GM12878 (cell line): Measurements from ENCODE around the gene SH2D3A. TPM values are rescaled to one million over a fixed set of nuclear protein-coding genes. Genes with fewer than 3 reads are reported as not detected.

Experiments used
- ATAC-seq: fragments of 200-7000 bp; cut with Tn5 transposase; 3 replicates; pipeline ENCODE4 v1.9.1; 2020; ENCODE audit warnings: mild to moderate bottlenecking, moderate library complexity
- BruUV-seq: library from RNA; stranded (reverse); fragments of 400-500 nt; replicated peaks from 2 replicates; lab custom pipeline; 2021; lab: Mats Ljungman, UMichigan
- CTCF ChIA-PET: fragments of 300-600 bp; sonication (Branson Sonifier 250); formaldehyde crosslinking; extraction: SDS; loops from one replicate; lab custom pipeline; 2021; ENCODE audit warnings: inconsistent platforms; lab: Yijun Ruan, JAX
- POLR2A ChIA-PET: fragments of 350-600 bp; formaldehyde crosslinking; extraction: SDS; loops from one replicate; lab custom pipeline; 2021; ENCODE audit warnings: inconsistent platforms; lab: Charles Lee
- RAD21 ChIA-PET: fragments of 300-600 bp; sonication (Branson Sonifier 250); formaldehyde crosslinking; loops from one replicate; lab custom pipeline; 2023; ENCODE audit warnings: antibody characterized with exemption; ENCODE audit not compliant: unreplicated experiment; lab: Charles Lee
- SMC1A ChIA-PET: fragments of 300-600 bp; sonication (Branson Sonifier 250); formaldehyde crosslinking; loops from one replicate; lab custom pipeline; 2023; ENCODE audit not compliant: unreplicated experiment, uncharacterized antibody; lab: Charles Lee
- DNase-seq: peaks from one replicate; pipeline ENCODE4 v3.0.0-alpha.2; 2011; ENCODE audit warnings: low read depth, low spot score
- FAIRE-seq: peaks from 3 replicates; lab custom pipeline; 2011; peaks lifted over from hg19 to GRCh38; lab: Jason Lieb, UNC
- H2AFZ ChIP-seq: 2 replicates; pipeline ENCODE4 v1.6.0; 2011; ENCODE audit warnings: low read depth, low read length, control low read depth; ENCODE audit not compliant: control insufficient read depth
- H3K27ac ChIP-seq: 2 replicates; pipeline ENCODE4 v1.5.1; 2011; ENCODE audit warnings: control low read depth; ENCODE audit not compliant: control insufficient read depth, insufficient read depth
- H3K27me3 ChIP-seq, 2 experiments: replicated peaks in 1 of 2; 2 replicates each; pipeline versions ENCODE4 v1.6.0 to v1.6.1; 2011; ENCODE audit warnings: low read length in 1 of 2; ENCODE audit not compliant: control insufficient read depth in 2 of 2, insufficient read depth in 2 of 2
- H3K36me3 ChIP-seq, 2 experiments: 2 replicates each; pipeline ENCODE4 v1.5.1; 2011; ENCODE audit warnings: low read length in 1 of 2; ENCODE audit not compliant: control insufficient read depth in 2 of 2, insufficient read depth in 2 of 2
- H3K4me1 ChIP-seq: 2 replicates; pipeline ENCODE4 v1.6.1; 2011; ENCODE audit warnings: mild to moderate bottlenecking, low read length, moderate library complexity, mixed read lengths; ENCODE audit not compliant: control insufficient read depth, insufficient read depth
- H3K4me2 ChIP-seq: 2 replicates; pipeline ENCODE4 v1.6.0; 2011; ENCODE audit warnings: control low read depth; ENCODE audit not compliant: control insufficient read depth, insufficient read depth
- H3K4me3 ChIP-seq: fragments of 200-600 bp; sonication (generic); 2 replicates; pipeline ENCODE4 v1.5.1; 2016
- H3K79me2 ChIP-seq: 2 replicates; pipeline ENCODE4 v1.6.0; 2011; ENCODE audit warnings: low read length; ENCODE audit not compliant: control insufficient read depth, insufficient read depth
- H3K9ac ChIP-seq: 2 replicates; pipeline ENCODE4 v1.8.0; 2011; ENCODE audit warnings: low read length, control low read depth, mixed read lengths; ENCODE audit not compliant: control insufficient read depth, insufficient read depth
- H3K9me3 ChIP-seq: replicated peaks from 3 replicates; pipeline ENCODE4 v1.5.1; 2011; ENCODE audit warnings: mild to moderate bottlenecking, low read length; ENCODE audit not compliant: control insufficient read depth, insufficient read depth
- H4K20me1 ChIP-seq: 2 replicates; pipeline ENCODE4 v1.6.0; 2011; ENCODE audit not compliant: control insufficient read depth, insufficient read depth
- CEBPB ChIP-seq, 2 experiments: fragments of 150-350 bp in 1 of 2; IDR thresholded peaks; 2 replicates each; pipeline ENCODE4 v1.6.1; 2012 to 2014; ENCODE audit warnings: low read depth in 2 of 2, low read length in 2 of 2, borderline replicate concordance in 1 of 2, inconsistent platforms in 1 of 2
- CHD4 ChIP-seq: fragments of 200-600 bp; sonication (generic); IDR thresholded peaks from 2 replicates; pipeline ENCODE4 v1.6.1; 2016; ENCODE audit warnings: mild to moderate bottlenecking
- DPF2 ChIP-seq: fragments of 450-650 bp; IDR thresholded peaks from 2 replicates; pipeline ENCODE4 v1.6.1; 2017; ENCODE audit warnings: mild to moderate bottlenecking
- EGR1 ChIP-seq, 2 experiments: IDR thresholded peaks; 1 replicate in 1 of 2; 2 replicates in 1 of 2; pipeline ENCODE4 v1.6.1; 2011 to 2012; ENCODE audit warnings: low read depth in 2 of 2, low read length in 2 of 2, borderline replicate concordance in 1 of 2, mild to moderate bottlenecking in 1 of 2, moderate library complexity in 1 of 2
- FOS ChIP-seq: IDR thresholded peaks from 3 replicates; pipeline ENCODE4 v1.6.1; 2011; ENCODE audit warnings: borderline replicate concordance; ENCODE audit not compliant: insufficient read length; ENCODE audit errors: extremely low read depth
- FOXK2 ChIP-seq: fragments of 450-650 bp; IDR thresholded peaks from 2 replicates; pipeline ENCODE4 v1.6.1; 2017; ENCODE audit warnings: mild to moderate bottlenecking, moderate library complexity
- HDGF ChIP-seq: fragments of 450-650 bp; IDR thresholded peaks from 2 replicates; pipeline ENCODE4 v1.6.1; 2016; ENCODE audit warnings: antibody characterized with exemption
- HSF1 ChIP-seq: fragments of 150-350 bp; IDR thresholded peaks from 2 replicates; pipeline ENCODE4 v1.6.1; 2014; ENCODE audit warnings: mild to moderate bottlenecking, low read depth, low read length
- IRF4 ChIP-seq: IDR thresholded peaks from 2 replicates; pipeline ENCODE4 v1.6.1; 2011; ENCODE audit warnings: low read depth, low read length
- KLF5 ChIP-seq: fragments of 450-650 bp; IDR thresholded peaks from 2 replicates; pipeline ENCODE4 v1.6.1; 2014; ENCODE audit warnings: mild to moderate bottlenecking; ENCODE audit not compliant: partially characterized antibody
- MEF2B ChIP-seq: fragments of 450-650 bp; IDR thresholded peaks from 2 replicates; pipeline ENCODE4 v1.6.1; 2018; ENCODE audit warnings: mild to moderate bottlenecking, moderate library complexity; ENCODE audit not compliant: partially characterized antibody, poor library complexity, severe bottlenecking
- NKRF ChIP-seq: fragments of 450-650 bp; conservative IDR thresholded peaks from 2 replicates; pipeline ENCODE4 v1.6.1; 2017; ENCODE audit warnings: mild to moderate bottlenecking, moderate library complexity
- WRNIP1 ChIP-seq: IDR thresholded peaks from 2 replicates; pipeline ENCODE4 v1.6.1; 2011; ENCODE audit warnings: low read depth, low read length, improper control_type of control experiment, borderline replicate concordance
- ZNF207 ChIP-seq: fragments of 450-650 bp; IDR thresholded peaks from 2 replicates; pipeline ENCODE4 v1.6.1; 2014; ENCODE audit warnings: antibody characterized with exemption, mild to moderate bottlenecking, borderline replicate concordance
- ZNF274 ChIP-seq: IDR thresholded peaks from one replicate; pipeline ENCODE4 v1.8.0; 2011; ENCODE audit not compliant: insufficient read length, insufficient read depth
- WGBS: methylation state at CpG from one replicate; pipeline ENCODE4 v1.1.6; 2016; ENCODE audit warnings: low lambda C conversion rate; ENCODE audit not compliant: insufficient replicate concordance, insufficient coverage; ENCODE audit errors: missing lambda C conversion rate; 5-methylcytosine and 5-hydroxymethylcytosine counted together
- in situ Hi-C: fragments of 300-500 bp; cut with MboI; formaldehyde crosslinking; loops from 9 replicates; pipeline ENCODE4 v1.14.3; 2018; ENCODE audit warnings: mixed read lengths
- intact Hi-C: fragments of 100-400 bp; cut with micrococcal nuclease; formaldehyde crosslinking; loops from one replicate; pipeline ENCODE4 v1.14.2; 2022; ENCODE audit not compliant: unreplicated experiment
- polyA plus RNA-seq, 11 experiments: library from polyadenylated mRNA; depleted of rRNA in 4 of 11; unstranded in 6 of 11; stranded (reverse) in 5 of 11; fragments of >200 nt; fragmentation: Nextera tagmentation in 4 of 11; fragmentation: Illumina TruSeq in 1 of 11; extraction: Ambion mirVana in 4 of 11; extraction: Trizol in 1 of 11; gene quantifications; 1 replicate in 1 of 11; 2 replicates in 10 of 11; pipeline versions ENCODE4 v1.2.1 to v1.2.3, GENCODE V29; 2011 to 2016; ENCODE audit warnings: inconsistent platforms in 2 of 11, missing spikeins in 2 of 11, low read depth in 1 of 11
- total RNA-seq, 4 experiments: library from RNA; depleted of rRNA in 3 of 4; stranded (reverse); fragments of >200 nt in 3 of 4; fragmentation: Illumina TruSeq in 1 of 4; extraction: Trizol in 1 of 4; gene quantifications; 2 replicates each; pipeline versions ENCODE4 v1.2.1 to v1.2.3, GENCODE V29; 2013 to 2021
- TF ChIP-seq, protein P1 (sequence below): fragments of 450-650 bp; IDR thresholded peaks from 2 replicates; pipeline ENCODE4 v1.6.1; 2017; ENCODE audit warnings: mild to moderate bottlenecking

Gene SH2D3A
- total and polyA plus RNA-seq, 10 of the 15 experiments (the other 5 are each of a cell fraction or from before 2014, with no cell fraction given): 0.77 to 24.4 (median 9.5) TPM

- WGBS: 84% methylated on average over 16 of the region's 16 CpGs
- TF ChIP-seq FOXK2 (no peak), CEBPB (IDR thresholded peaks at IDR 0.05; ENCODE audit: borderline replicate concordance in 1 of 2, low read depth in 2 of 2, low read length in 2 of 2) (no peak), IRF4 (no peak), MEF2B (no peak), HDGF (no peak), HSF1 (no peak), ZNF274 (no peak), NKRF (no peak), EGR1 (IDR thresholded peaks at IDR 0.05; ENCODE audit: borderline replicate concordance in 1 of 2, low read depth in 2 of 2, low read length in 2 of 2) (no peak), FOS (no peak), WRNIP1 (no peak), DPF2 (no peak), KLF5 (no peak), CHD4 (no peak), ZNF207 (no peak)
- TF ChIP-seq, protein P1, sequence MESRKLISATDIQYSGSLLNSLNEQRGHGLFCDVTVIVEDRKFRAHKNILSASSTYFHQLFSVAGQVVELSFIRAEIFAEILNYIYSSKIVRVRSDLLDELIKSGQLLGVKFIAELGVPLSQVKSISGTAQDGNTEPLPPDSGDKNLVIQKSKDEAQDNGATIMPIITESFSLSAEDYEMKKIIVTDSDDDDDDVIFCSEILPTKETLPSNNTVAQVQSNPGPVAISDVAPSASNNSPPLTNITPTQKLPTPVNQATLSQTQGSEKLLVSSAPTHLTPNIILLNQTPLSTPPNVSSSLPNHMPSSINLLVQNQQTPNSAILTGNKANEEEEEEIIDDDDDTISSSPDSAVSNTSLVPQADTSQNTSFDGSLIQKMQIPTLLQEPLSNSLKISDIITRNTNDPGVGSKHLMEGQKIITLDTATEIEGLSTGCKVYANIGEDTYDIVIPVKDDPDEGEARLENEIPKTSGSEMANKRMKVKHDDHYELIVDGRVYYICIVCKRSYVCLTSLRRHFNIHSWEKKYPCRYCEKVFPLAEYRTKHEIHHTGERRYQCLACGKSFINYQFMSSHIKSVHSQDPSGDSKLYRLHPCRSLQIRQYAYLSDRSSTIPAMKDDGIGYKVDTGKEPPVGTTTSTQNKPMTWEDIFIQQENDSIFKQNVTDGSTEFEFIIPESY: no peak
These were observed 41.6 kb downstream of the SH2D3A start for GRCh38 chr19:6725513-6726231.

More at GRCh38 chr19:6725513-6726231, 41.6 kb downstream of the SH2D3A start:
- no peak overlapping the region for H3K4me3 ChIP-seq
- H3K27ac ChIP-seq: no peak overlapping the region
- intact Hi-C loops (no loop called here), in situ Hi-C loops (no loop called here)
- no peak overlapping the region for H2AFZ ChIP-seq
- H3K36me3 ChIP-seq: no peaks in the 10 kb centered on the region
- ChIA-PET POLR2A (interaction anchor here (1.2 kb wide), 1 partner anchor 138 kb away, joined by 4 read pairs; no protein-coding TSS in a partner anchor), SMC1A (interaction anchor here (0.9 to 1.6 kb wide), 4 partner anchors 10 to 138 kb away, joined by 3 to 5 read pairs (median 3); no protein-coding TSS in a partner anchor), CTCF (interaction anchor here (0.9 to 1.7 kb wide), 4 partner anchors 11 to 138 kb away, joined by 3 to 6 read pairs (median 4); partner anchors contain the start of gene GPR108), RAD21 (no interaction called here)
- no peaks in the 10 kb centered on the region for H3K79me2 ChIP-seq
- BruUV-seq: no TSS peak
- FAIRE-seq (no peak), ATAC-seq (no peak), DNase-seq (no peak)
- H3K9me3 ChIP-seq: no peaks in the 10 kb centered on the region
- H3K4me1 ChIP-seq: peaks cover 39% of the 10 kb centered on the region
- H3K9ac ChIP-seq: no peak overlapping the region
- no peaks in the 10 kb centered on the region for H4K20me1 ChIP-seq
- H3K4me2 ChIP-seq: no peak overlapping the region
- no peaks in the 10 kb centered on the region for H3K27me3 ChIP-seq
